Lower leg skin (tissue), 4 donors: ENCODE results near the gene LIFR. TPM values are rescaled to one million over a fixed set of nuclear protein-coding genes. Genes with fewer than 3 reads are reported as not detected.

Experiments
- DNase-seq, 2 donors: peaks; one replicate each; pipeline ENCODE4 v3.0.0-alpha.2; 2019; ENCODE audit warnings: low spot score in 2 of 2
- H3K4me3 ChIP-seq: fragments of 200-600 bp; sonication (generic); 2 replicates; pipeline ENCODE4 v1.5.1; 2017; ENCODE audit warnings: mild to moderate bottlenecking, low read depth; ENCODE audit not compliant: poor library complexity, severe bottlenecking
- POLR2A ChIP-seq, 2 donors: fragments of 450-650 bp; IDR thresholded peaks; one replicate each; pipeline ENCODE4 v1.6.1; 2016 to 2017; ENCODE audit warnings: antibody characterized with exemption in 2 of 2, mild to moderate bottlenecking in 1 of 2, moderate library complexity in 1 of 2
- WGBS, 2 donors: methylation state at CpG; one replicate each; pipeline ENCODE4 v1.1.5; 2018; 5-methylcytosine and 5-hydroxymethylcytosine counted together
- intact Hi-C: fragments of 100-400 bp; cut with DNase I; formaldehyde crosslinking; loops from one replicate; pipeline ENCODE4 v1.15.0; 2023; ENCODE audit warnings: low total_unique reads
- total RNA-seq, 4 donors: library from RNA; depleted of rRNA; stranded (reverse); fragments of >200 nt; gene quantifications; one replicate each; pipeline ENCODE4 v1.1.0, GENCODE V29; 2016
- TF ChIP-seq, protein P1 (sequence below), 3 donors: fragments of 450-650 bp; IDR thresholded peaks; one replicate each; pipeline ENCODE4 v1.5.1; 2016; ENCODE audit warnings: antibody characterized with exemption in 3 of 3, mild to moderate bottlenecking in 3 of 3, moderate library complexity in 2 of 3

The LIFR gene
- total RNA-seq, 4 donors from 2014 or later = 28.3 to 70.6 (median 42.1) TPM

DNA sequence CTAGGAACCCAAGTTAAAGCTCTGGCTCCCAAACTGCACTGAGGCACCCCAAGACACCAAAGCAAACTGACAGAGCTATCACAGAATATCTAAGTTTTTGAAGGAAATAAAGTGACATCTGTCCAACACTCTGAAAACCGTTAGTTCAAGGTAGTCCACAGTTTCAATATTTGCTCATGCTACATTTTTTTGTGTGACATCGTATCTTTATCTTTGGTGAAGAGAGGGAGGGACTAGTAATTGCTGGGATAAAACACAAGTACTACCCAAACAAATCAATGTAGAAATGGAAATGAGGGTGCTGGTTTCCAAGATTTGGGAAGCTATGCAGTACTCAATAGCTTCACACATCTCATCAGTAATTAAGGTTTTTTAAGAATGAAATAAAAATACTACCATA lies 20.6 kb downstream of the LIFR start:
- H3K4me3 ChIP-seq = no peak overlapping the region
- DNase-seq = no peak
- TF ChIP-seq POLR2A (IDR thresholded peaks at IDR 0.05) = no peak
- TF ChIP-seq, protein P1, sequence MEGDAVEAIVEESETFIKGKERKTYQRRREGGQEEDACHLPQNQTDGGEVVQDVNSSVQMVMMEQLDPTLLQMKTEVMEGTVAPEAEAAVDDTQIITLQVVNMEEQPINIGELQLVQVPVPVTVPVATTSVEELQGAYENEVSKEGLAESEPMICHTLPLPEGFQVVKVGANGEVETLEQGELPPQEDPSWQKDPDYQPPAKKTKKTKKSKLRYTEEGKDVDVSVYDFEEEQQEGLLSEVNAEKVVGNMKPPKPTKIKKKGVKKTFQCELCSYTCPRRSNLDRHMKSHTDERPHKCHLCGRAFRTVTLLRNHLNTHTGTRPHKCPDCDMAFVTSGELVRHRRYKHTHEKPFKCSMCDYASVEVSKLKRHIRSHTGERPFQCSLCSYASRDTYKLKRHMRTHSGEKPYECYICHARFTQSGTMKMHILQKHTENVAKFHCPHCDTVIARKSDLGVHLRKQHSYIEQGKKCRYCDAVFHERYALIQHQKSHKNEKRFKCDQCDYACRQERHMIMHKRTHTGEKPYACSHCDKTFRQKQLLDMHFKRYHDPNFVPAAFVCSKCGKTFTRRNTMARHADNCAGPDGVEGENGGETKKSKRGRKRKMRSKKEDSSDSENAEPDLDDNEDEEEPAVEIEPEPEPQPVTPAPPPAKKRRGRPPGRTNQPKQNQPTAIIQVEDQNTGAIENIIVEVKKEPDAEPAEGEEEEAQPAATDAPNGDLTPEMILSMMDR (IDR thresholded peaks at IDR 0.05) = no peak
- intact Hi-C loops = no loop called here
- 89% methylated on average over 2 of the region's 2 CpGs for WGBS, 2 donors

DNA sequence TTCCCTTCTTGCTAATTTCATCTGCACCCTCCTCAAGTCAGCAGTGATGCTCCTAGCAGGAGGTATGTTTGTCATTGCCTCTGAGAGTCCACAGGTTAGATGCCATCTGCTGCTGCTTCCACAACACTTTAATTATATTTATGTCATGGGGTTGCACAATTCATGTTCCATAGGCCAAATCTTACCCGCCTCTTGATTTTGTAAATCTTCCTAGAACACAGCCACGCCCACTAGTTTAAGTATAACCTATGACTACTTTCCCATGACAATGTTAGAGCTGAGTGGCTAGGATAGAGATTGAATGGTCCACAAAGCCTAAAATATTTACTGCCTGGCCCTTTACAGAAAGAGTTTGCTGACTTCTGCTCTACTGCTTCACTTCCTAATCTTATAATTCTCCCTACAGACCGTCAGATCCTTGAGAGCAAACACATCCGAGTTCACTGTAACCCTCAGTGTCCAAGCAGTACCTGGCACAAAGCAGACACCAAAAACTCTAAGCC lies 21.1 kb downstream of the LIFR start:
- TF ChIP-seq, protein P1 (IDR thresholded peaks at IDR 0.05) = no peak
- TF ChIP-seq POLR2A (IDR thresholded peaks at IDR 0.05) = no peak
- DNase-seq = no peak
- H3K4me3 ChIP-seq = no peak overlapping the region
- 68 to 72% methylated on average over 4 of the region's 4 CpGs for WGBS, 2 donors
- intact Hi-C loops = no loop called here

DNA sequence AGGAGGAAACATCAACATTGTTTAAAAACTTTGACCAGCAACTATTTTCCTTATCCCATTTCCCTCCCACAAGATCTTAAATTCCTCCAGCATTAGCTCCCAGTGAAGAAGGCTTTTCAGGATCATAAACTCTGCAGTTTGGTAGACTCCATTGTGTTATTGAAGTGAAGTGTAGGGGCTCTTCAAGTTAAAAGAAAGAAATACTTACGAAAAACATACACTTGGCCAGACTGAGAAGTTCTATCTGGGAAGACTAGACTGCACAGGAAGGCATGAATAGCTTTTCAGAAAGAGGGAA lies 22.3 kb downstream of the LIFR start:
- intact Hi-C loops = no loop called here
- WGBS, 2 donors = 88 to 100% methylated on average over 1 of the region's 1 CpG
- TF ChIP-seq, protein P1 (IDR thresholded peaks at IDR 0.05) = no peak
- no peak for TF ChIP-seq POLR2A (IDR thresholded peaks at IDR 0.05)
- no peak for DNase-seq
- H3K4me3 ChIP-seq = no peak overlapping the region

DNA sequence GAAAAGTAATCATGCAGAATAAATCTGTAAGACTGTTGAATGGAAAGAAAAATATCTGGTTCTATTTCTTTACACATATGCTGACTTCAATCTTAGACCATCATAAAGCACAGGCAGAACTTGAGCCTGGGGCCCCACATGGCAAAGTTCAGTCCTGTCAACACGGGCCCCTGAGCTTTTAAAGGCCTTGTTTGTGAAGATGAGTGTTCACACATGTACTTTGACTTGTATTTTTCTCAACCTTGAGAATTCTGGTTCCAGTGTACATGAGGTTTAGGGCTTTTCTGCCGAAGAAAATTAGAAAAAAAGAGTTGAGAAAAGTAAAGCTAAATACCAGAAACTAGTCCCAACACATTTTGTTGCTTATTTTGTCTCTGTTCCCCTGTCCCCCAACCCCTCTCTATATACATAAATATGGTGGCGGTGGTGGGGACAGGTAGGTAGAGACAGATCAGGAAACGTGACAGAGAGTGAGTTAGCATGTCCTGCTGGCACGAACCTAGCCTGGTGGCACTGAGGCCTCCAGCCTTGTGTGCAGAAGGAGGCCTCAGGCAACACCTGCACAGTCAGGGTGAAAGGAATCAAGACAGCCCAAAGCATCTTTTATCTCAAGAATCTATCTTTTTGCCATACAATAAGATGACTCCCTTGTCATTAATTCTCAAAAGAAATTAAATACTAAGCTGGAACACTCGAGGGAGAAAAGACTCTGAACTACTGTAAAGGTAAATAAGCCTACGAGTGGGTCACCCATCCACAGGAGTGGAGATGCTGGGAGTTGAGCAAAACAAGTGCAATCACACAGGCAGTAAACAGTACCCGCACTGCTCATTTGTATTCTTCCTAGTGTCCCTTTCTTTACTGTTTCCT lies 22.9 kb downstream of the LIFR start:
- H3K4me3 ChIP-seq = no peak overlapping the region
- intact Hi-C loops = no loop called here
- WGBS, 2 donors = 72 to 74% methylated on average over 8 of the region's 8 CpGs
- TF ChIP-seq, protein P1 (IDR thresholded peaks at IDR 0.05) = no peak
- TF ChIP-seq POLR2A (IDR thresholded peaks at IDR 0.05) = no peak
- DNase-seq = no peak

DNA sequence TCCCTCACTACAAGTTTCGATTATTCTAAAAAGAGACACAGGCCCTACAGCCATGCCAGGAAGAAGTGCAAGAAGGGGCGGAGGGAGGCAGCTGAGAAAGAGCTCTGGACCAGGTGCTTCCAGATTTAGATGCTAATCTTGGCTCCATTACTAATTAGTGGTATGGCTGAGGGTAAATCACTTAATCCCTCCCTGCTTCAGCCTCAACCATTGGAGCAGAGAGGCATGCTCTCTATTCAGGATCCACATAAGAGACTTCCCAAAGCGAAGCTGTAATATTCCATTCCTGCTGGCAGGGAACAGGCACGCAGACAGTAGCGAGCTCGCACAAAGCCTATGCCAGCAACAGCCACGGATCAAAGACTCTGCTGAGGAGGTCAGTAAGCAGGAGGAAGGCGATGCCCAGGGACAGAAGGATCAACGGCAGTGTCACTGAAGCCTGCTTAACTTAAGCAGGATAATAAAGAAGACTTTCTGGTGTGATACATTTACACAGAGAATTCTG lies 24.2 kb downstream of the LIFR start:
- TF ChIP-seq POLR2A (IDR thresholded peaks at IDR 0.05) = no peak
- TF ChIP-seq, protein P1 (IDR thresholded peaks at IDR 0.05) = no peak
- WGBS, 2 donors = 79 to 81% methylated on average over 9 of the region's 9 CpGs
- intact Hi-C loops = no loop called here

More for the DNA sequence above, 24.2 kb downstream of the LIFR start:
- no peak for DNase-seq
- no peak overlapping the region for H3K4me3 ChIP-seq
